H1 (cell line): ENCODE data around the gene PINLYP. TPM values are rescaled to one million over a fixed set of nuclear protein-coding genes. Genes with fewer than 3 reads are reported as not detected.

Experiments used
- polyA plus RNA-seq, 7 experiments: library from polyadenylated mRNA; depleted of rRNA in 3 of 7; stranded (reverse) in 5 of 7; unstranded in 2 of 7; fragments of >200 nt in 5 of 7; fragments of 200-250 nt in 2 of 7; gene quantifications; 1 replicate in 5 of 7; 2 replicates in 1 of 7; 4 replicates in 1 of 7; pipeline versions ENCODE4 v1.2.1 to v1.2.3, GENCODE V29; 2011 to 2013; ENCODE audit warnings: missing spikeins in 2 of 7, mixed read lengths in 2 of 7
- total RNA-seq: library from RNA; stranded (reverse); fragmentation: NEBNext Ultra II Directional; extraction: Animal tissue kit (Norgen Biotek cat#: 25700); gene quantifications from 2 replicates; pipeline ENCODE4 v1.2.1, GENCODE V29; 2021

PINLYP gene
- total and polyA plus RNA-seq, 2 of the 8 experiments (the other 6 are each of a cell fraction or from before 2014, with no cell fraction given): 7.5 to 31.3 TPM

Other genes starting within 250 kb of the PINLYP start
- 3.4 and 4.2 TPM in 2 replicates for gene CD177, start 222.1 kb upstream of the PINLYP start, total RNA-seq
- gene CD177, start 222.1 kb upstream of the PINLYP start, polyA plus RNA-seq (2011; rRNA removed): 10.0 and 10.5 TPM in 2 replicates
- gene TEX101, start 160.9 kb upstream of the PINLYP start, total RNA-seq: not detected in 2 replicates
- 0.06 and 0.12 TPM in 2 replicates for gene TEX101, start 160.9 kb upstream of the PINLYP start, polyA plus RNA-seq (2011; rRNA removed)
- gene LYPD3, start 110.2 kb upstream of the PINLYP start, total RNA-seq: 4.0 and 4.1 TPM in 2 replicates
- 16.4 and 18.4 TPM in 2 replicates for gene LYPD3, start 110.2 kb upstream of the PINLYP start, polyA plus RNA-seq (2011; rRNA removed)
- gene PHLDB3, start 71.1 kb upstream of the PINLYP start, total RNA-seq: 7.5 and 8.5 TPM in 2 replicates
- gene PHLDB3, start 71.1 kb upstream of the PINLYP start, polyA plus RNA-seq (2011; rRNA removed): 4.0 and 6.5 TPM in 2 replicates
- 18.6 and 19.9 TPM in 2 replicates for gene ETHE1, start 48.6 kb upstream of the PINLYP start, total RNA-seq
- 92.7 and 96.0 TPM in 2 replicates for gene ETHE1, start 48.6 kb upstream of the PINLYP start, polyA plus RNA-seq (2011; rRNA removed)
- gene ZNF575, start 42.6 kb upstream of the PINLYP start, total RNA-seq: not detected in 2 replicates
- gene ZNF575, start 42.6 kb upstream of the PINLYP start, polyA plus RNA-seq (2011; rRNA removed): 0.05 and 0.16 TPM in 2 replicates
- gene XRCC1, start 274 bp upstream of the PINLYP start, total RNA-seq: 42.5 and 48.5 TPM in 2 replicates
- 44.4 and 57.9 TPM in 2 replicates for gene XRCC1, start 274 bp upstream of the PINLYP start, polyA plus RNA-seq (2011; rRNA removed)
- 39.9 and 42.9 TPM in 2 replicates for gene IRGQ, start 20.3 kb downstream of the PINLYP start, total RNA-seq
- 10.5 and 16.0 TPM in 2 replicates for gene IRGQ, start 20.3 kb downstream of the PINLYP start, polyA plus RNA-seq (2011; rRNA removed)
- 13.6 and 14.7 TPM in 2 replicates for gene ZNF576, start 20.8 kb downstream of the PINLYP start, total RNA-seq
- gene ZNF576, start 20.8 kb downstream of the PINLYP start, polyA plus RNA-seq (2011; rRNA removed): 32.4 and 35.9 TPM in 2 replicates
- gene SRRM5, start 36.3 kb downstream of the PINLYP start, total RNA-seq: 0.11 and 0.25 TPM in 2 replicates
- 0.06 and 0.16 TPM in 2 replicates for gene SRRM5, start 36.3 kb downstream of the PINLYP start, polyA plus RNA-seq (2011; rRNA removed)
- gene ZNF428, start 43.8 kb downstream of the PINLYP start, total RNA-seq: 16.7 and 19.5 TPM in 2 replicates
- 7.8 and 15.5 TPM in 2 replicates for gene ZNF428, start 43.8 kb downstream of the PINLYP start, polyA plus RNA-seq (2011; rRNA removed)
- gene CADM4, start 64.0 kb downstream of the PINLYP start, total RNA-seq: 23.1 and 25.0 TPM in 2 replicates
- 13.5 and 20.7 TPM in 2 replicates for gene CADM4, start 64.0 kb downstream of the PINLYP start, polyA plus RNA-seq (2011; rRNA removed)
- gene PLAUR, start 94.4 kb downstream of the PINLYP start, total RNA-seq: 22.9 and 23.0 TPM in 2 replicates
- gene PLAUR, start 94.4 kb downstream of the PINLYP start, polyA plus RNA-seq (2011; rRNA removed): 23.4 and 29.8 TPM in 2 replicates
- gene IRGC, start 140.3 kb downstream of the PINLYP start, total RNA-seq: not detected in 2 replicates
- gene IRGC, start 140.3 kb downstream of the PINLYP start, polyA plus RNA-seq (2011; rRNA removed): not detected in 2 replicates
- 28.7 and 34.0 TPM in 2 replicates for gene SMG9, start 179.2 kb downstream of the PINLYP start, total RNA-seq
- gene SMG9, start 179.2 kb downstream of the PINLYP start, polyA plus RNA-seq (2011; rRNA removed): 20.4 and 25.6 TPM in 2 replicates
- gene KCNN4, start 205.2 kb downstream of the PINLYP start, total RNA-seq: 0.78 and 1.0 TPM in 2 replicates
- gene KCNN4, start 205.2 kb downstream of the PINLYP start, polyA plus RNA-seq (2011; rRNA removed): 1.5 and 2.0 TPM in 2 replicates
- gene LYPD5, start 226.6 kb downstream of the PINLYP start, total RNA-seq: 0.59 and 0.74 TPM in 2 replicates
- 4.3 TPM in 2 replicates for gene LYPD5, start 226.6 kb downstream of the PINLYP start, polyA plus RNA-seq (2011; rRNA removed)